HCT116 (cell line): ENCODE measurements around the gene RAD50. TPM values are rescaled to one million over a fixed set of nuclear protein-coding genes. Genes with fewer than 3 reads are reported as not detected.
A peak's percentile ranks its signal among the peaks of the same experiment; 100 is the strongest.

Source experiments
- ATAC-seq: fragments of 200-7000 bp; cut with Tn5 transposase; 2 replicates; pipeline ENCODE4 v1.9.1; 2020; ENCODE audit warnings: mild to moderate bottlenecking, moderate library complexity
- BruUV-seq: library from RNA; stranded (reverse); fragments of 400-500 nt; replicated peaks from 2 replicates; lab custom pipeline; 2021; lab: Mats Ljungman, UMichigan
- CTCF ChIA-PET: fragments of 300-600 bp; sonication (Branson Sonifier 250); formaldehyde crosslinking; loops from one replicate; lab custom pipeline; 2021; ENCODE audit warnings: antibody characterized with exemption; lab: Charles Lee
- POLR2A ChIA-PET: fragments of 300-600, 350-600 bp; sonication (Branson Sonifier 250); formaldehyde crosslinking; loops from one replicate; lab custom pipeline; 2021; ENCODE audit warnings: antibody characterized with exemption; lab: Charles Lee
- RAD21 ChIA-PET, 2 experiments: fragments of 300-600 bp; sonication (Branson Sonifier 250); formaldehyde crosslinking; loops; one replicate each; lab custom pipeline; 2023; ENCODE audit warnings: low total read pairs in 2 of 2; ENCODE audit not compliant: uncharacterized antibody in 2 of 2, unreplicated experiment in 2 of 2, low non-redundant PET in 1 of 2; lab: Charles Lee
- DNase-seq: peaks from one replicate; pipeline ENCODE4 v3.0.0-alpha.2; 2010; ENCODE audit warnings: low read depth, low spot score
- H2AFZ ChIP-seq: fragments of 200-600 bp; shearing (Covaris generic), sonication (generic); 2 replicates; pipeline ENCODE4 v1.6.1; 2017; ENCODE audit warnings: low read depth, mixed run types, mixed read lengths, antibody characterized with exemption, low read length; ENCODE audit not compliant: poor library complexity, severe bottlenecking
- H3K27ac ChIP-seq: 2 replicates; pipeline ENCODE4 v1.5.1; 2012; ENCODE audit warnings: low read depth, low read length
- H3K27me3 ChIP-seq: fragments of 200-600 bp; sonication (generic); 2 replicates; pipeline ENCODE4 v1.6.1; 2016; ENCODE audit warnings: mixed run types, low read length, mixed read lengths; ENCODE audit not compliant: insufficient read depth
- H3K36me3 ChIP-seq, 2 experiments: fragments of 200-500 bp in 1 of 2; fragments of 200-600 bp in 1 of 2; sonication (Bioruptor generic) in 1 of 2; sonication (generic) in 1 of 2; 2 replicates each; pipeline versions ENCODE4 v1.5.1 to v1.6.1; 2014 to 2016; ENCODE audit warnings: low read length in 2 of 2, inconsistent platforms in 1 of 2, mixed read lengths in 1 of 2, mixed run types in 1 of 2; ENCODE audit not compliant: insufficient read depth in 2 of 2, control insufficient read depth in 1 of 2
- H3K4me1 ChIP-seq, 2 experiments: fragments of 200-600 bp in 1 of 2; sonication (generic) in 1 of 2; 2 replicates each; pipeline versions ENCODE4 v1.5.1 to v1.6.1; 2012 to 2017; ENCODE audit warnings: low read length in 2 of 2, inconsistent platforms in 1 of 2, mild to moderate bottlenecking in 1 of 2, mixed read lengths in 1 of 2, mixed run types in 1 of 2, moderate library complexity in 1 of 2; ENCODE audit not compliant: insufficient read depth in 2 of 2, control insufficient read depth in 1 of 2
- H3K4me2 ChIP-seq: fragments of 200-600 bp; sonication (generic); 2 replicates; pipeline ENCODE4 v1.6.1; 2017; ENCODE audit warnings: mixed run types, low read length, mixed read lengths
- H3K4me3 ChIP-seq, 2 experiments: fragments of 200-600 bp in 1 of 2; sonication (generic) in 1 of 2; replicated peaks in 1 of 2; 2 replicates each; pipeline ENCODE4 v1.5.1; 2011 to 2016; ENCODE audit warnings: low read length in 2 of 2, control low read depth in 1 of 2, low read depth in 1 of 2, mild to moderate bottlenecking in 1 of 2, mixed read lengths in 1 of 2, mixed run types in 1 of 2
- H3K79me2 ChIP-seq: fragments of 200-600 bp; sonication (generic); 2 replicates; pipeline ENCODE4 v1.6.1; 2017; ENCODE audit warnings: mild to moderate bottlenecking, mixed run types, low read length, moderate library complexity, mixed read lengths; ENCODE audit not compliant: insufficient read depth
- H3K9ac ChIP-seq: fragments of 200-600 bp; sonication (generic); 2 replicates; pipeline ENCODE4 v1.6.1; 2016; ENCODE audit warnings: low read length, mixed read lengths
- H3K9me2 ChIP-seq: fragments of 200-600 bp; sonication (generic), shearing (Covaris generic); 2 replicates; pipeline ENCODE4 v1.6.1; 2017; ENCODE audit warnings: mixed run types, mild to moderate bottlenecking, moderate library complexity; ENCODE audit not compliant: insufficient read depth
- H3K9me3 ChIP-seq, 2 experiments: fragments of 200-500 bp in 1 of 2; fragments of 200-600 bp in 1 of 2; sonication (Bioruptor generic) in 1 of 2; sonication (generic) in 1 of 2; 2 replicates each; pipeline ENCODE4 v1.6.1; 2014 to 2017; ENCODE audit warnings: low read length in 2 of 2, mixed read lengths in 2 of 2, inconsistent platforms in 1 of 2, low read depth in 1 of 2, mild to moderate bottlenecking in 1 of 2, mixed run types in 1 of 2, moderate library complexity in 1 of 2; ENCODE audit not compliant: control insufficient read depth in 1 of 2, insufficient read depth in 1 of 2
- H4K20me1 ChIP-seq: fragments of 200-600 bp; sonication (generic), shearing (Covaris generic); 2 replicates; pipeline ENCODE4 v1.6.1; 2017; ENCODE audit warnings: mixed run types, mild to moderate bottlenecking, moderate library complexity; ENCODE audit not compliant: insufficient read depth
- EGR1 ChIP-seq: IDR thresholded peaks from 2 replicates; pipeline ENCODE4 v1.6.1; 2012; ENCODE audit warnings: low read depth
- RAD21 ChIP-seq: IDR thresholded peaks from 2 replicates; pipeline ENCODE4 v1.6.1; 2012; ENCODE audit warnings: low read depth, mild to moderate bottlenecking
- SRF ChIP-seq: IDR thresholded peaks from 2 replicates; pipeline ENCODE4 v1.6.1; 2012; ENCODE audit warnings: low read depth
- ZFX ChIP-seq: fragments of 450-650 bp; IDR thresholded peaks from 2 replicates; pipeline ENCODE4 v1.6.1; 2017
- intact Hi-C: fragments of 100-400 bp; cut with micrococcal nuclease; formaldehyde crosslinking; loops from 2 replicates; pipeline ENCODE4 v1.10.0; 2022
- total RNA-seq: library from RNA; stranded (reverse); gene quantifications from one replicate; pipeline ENCODE4 v1.2.1, GENCODE V29; 2021; ENCODE audit not compliant: unreplicated experiment
- TF ChIP-seq, protein P1 (sequence below), 3 experiments: fragments of 200-600 bp in 1 of 3; sonication (generic) in 1 of 3; IDR thresholded peaks in 2 of 3; conservative IDR thresholded peaks in 1 of 3; 2 replicates each; pipeline ENCODE4 v1.5.1; 2012 to 2017; ENCODE audit warnings: low read depth in 2 of 3, low read length in 2 of 3, antibody characterized with exemption in 1 of 3, borderline replicate concordance in 1 of 3, control low read depth in 1 of 3, mild to moderate bottlenecking in 1 of 3, mixed read lengths in 1 of 3, mixed run types in 1 of 3, moderate library complexity in 1 of 3; ENCODE audit not compliant: insufficient read depth in 1 of 3
- TF ChIP-seq, protein P2 (sequence below): IDR thresholded peaks from 2 replicates; pipeline ENCODE4 v1.6.1; 2012

The RAD50 gene
- total RNA-seq, 1 experiment from 2014 or later, result 43.6 TPM

DNA sequence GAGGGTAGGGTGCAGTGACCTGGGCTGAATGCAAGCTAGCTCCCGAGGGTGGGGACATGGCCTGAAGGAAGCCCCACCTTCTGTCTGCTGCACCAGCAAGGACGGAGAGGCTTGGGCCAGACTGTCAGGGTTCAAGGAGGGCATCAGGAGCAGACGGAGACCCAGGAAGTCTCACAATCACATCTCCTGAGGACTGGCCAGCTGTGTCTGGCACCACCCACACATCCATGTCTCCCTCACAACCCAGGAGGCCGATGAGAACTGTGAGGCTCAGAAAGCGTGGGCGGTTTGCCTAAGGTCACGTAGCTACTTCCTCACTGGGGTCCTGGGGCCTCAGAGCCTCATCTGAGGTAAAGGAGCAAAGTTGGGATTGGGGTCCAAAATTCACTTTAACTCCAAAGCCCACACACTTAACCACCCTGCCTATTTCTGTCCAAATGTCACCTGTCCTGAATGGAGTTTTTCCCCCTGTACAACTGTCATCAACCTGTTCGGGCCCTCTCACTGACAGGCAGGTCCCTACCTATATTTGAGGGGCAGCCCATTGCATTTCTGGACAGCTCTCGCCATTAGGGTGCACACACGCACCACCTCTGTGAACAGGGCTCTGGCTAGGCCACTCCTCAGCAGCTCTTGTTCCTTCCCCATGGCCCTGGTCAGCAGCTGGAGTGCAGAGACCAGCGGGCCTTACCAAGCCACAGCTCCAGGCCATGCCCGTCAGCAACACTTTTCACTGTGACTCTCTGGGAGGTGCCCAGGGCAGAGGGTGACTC lies 104.6 kb downstream of the RAD50 start:
- Histone ChIP-seq H3K9ac (no peak overlapping the region), H3K9me3 (no peaks in the 10 kb centered on the region), H3K4me3 (no peak overlapping the region), H3K27me3 (no peaks in the 10 kb centered on the region), H3K9me2 (no peaks in the 10 kb centered on the region), H4K20me1 (no peaks in the 10 kb centered on the region), H2AFZ (no peak overlapping the region), H3K27ac (no peak overlapping the region), H3K36me3 (no peaks in the 10 kb centered on the region), H3K79me2 (no peaks in the 10 kb centered on the region), H3K4me2 (no peak overlapping the region), H3K4me1 (peaks cover 0 to under 1% of the 10 kb centered on the region in 2 experiments; a peak in 1 of 4 replicates)
- ChIA-PET RAD21 (interaction anchor here in 1 of 2 experiments (0.6 kb wide), 1 partner anchor 130 kb away, joined by 3 read pairs; no protein-coding TSS in a partner anchor), CTCF (interaction anchor here (1.3 kb wide), 1 partner anchor 158 kb away, joined by 5 read pairs; no protein-coding TSS in a partner anchor), POLR2A (no interaction called here)
- ATAC-seq, result peak; percentile 24; the same call in 1 of the 2 replicates
- intact Hi-C loops, result no loop called here
- no peak for DNase-seq
- TF ChIP-seq SRF, result no peak
- TF ChIP-seq, protein P1, sequence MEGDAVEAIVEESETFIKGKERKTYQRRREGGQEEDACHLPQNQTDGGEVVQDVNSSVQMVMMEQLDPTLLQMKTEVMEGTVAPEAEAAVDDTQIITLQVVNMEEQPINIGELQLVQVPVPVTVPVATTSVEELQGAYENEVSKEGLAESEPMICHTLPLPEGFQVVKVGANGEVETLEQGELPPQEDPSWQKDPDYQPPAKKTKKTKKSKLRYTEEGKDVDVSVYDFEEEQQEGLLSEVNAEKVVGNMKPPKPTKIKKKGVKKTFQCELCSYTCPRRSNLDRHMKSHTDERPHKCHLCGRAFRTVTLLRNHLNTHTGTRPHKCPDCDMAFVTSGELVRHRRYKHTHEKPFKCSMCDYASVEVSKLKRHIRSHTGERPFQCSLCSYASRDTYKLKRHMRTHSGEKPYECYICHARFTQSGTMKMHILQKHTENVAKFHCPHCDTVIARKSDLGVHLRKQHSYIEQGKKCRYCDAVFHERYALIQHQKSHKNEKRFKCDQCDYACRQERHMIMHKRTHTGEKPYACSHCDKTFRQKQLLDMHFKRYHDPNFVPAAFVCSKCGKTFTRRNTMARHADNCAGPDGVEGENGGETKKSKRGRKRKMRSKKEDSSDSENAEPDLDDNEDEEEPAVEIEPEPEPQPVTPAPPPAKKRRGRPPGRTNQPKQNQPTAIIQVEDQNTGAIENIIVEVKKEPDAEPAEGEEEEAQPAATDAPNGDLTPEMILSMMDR (IDR thresholded peaks at IDR 0.05 in 2 of 3, conservative IDR thresholded peaks at IDR 0.05 in 1 of 3; ENCODE audit: borderline replicate concordance in 1 of 3, insufficient read depth in 1 of 3, low read depth in 2 of 3, low read length in 2 of 3), result no peak
- TF ChIP-seq RAD21, result peak; percentile 31; the same call in 1 of the 2 replicates
- no peak for TF ChIP-seq EGR1
- TF ChIP-seq, protein P2, sequence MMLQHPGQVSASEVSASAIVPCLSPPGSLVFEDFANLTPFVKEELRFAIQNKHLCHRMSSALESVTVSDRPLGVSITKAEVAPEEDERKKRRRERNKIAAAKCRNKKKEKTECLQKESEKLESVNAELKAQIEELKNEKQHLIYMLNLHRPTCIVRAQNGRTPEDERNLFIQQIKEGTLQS, result no peak
- no peak for TF ChIP-seq ZFX
- BruUV-seq, result no TSS peak
